Ishikawa (cell line): ENCODE data around the gene SERPINB7.

ENCODE experiments used
- CEBPB ChIP-seq: IDR thresholded peaks from 2 replicates; pipeline ENCODE4 v1.6.1; 2012
- CREB1 ChIP-seq: IDR thresholded peaks from 2 replicates; pipeline ENCODE4 v1.6.1; 2012; ENCODE audit warnings: low read depth
- EGR1 ChIP-seq: IDR thresholded peaks from 2 replicates; pipeline ENCODE4 v1.6.1; 2012
- EP300 ChIP-seq: IDR thresholded peaks from 2 replicates; pipeline ENCODE4 v1.6.1; 2012; ENCODE audit warnings: borderline replicate concordance
- FOXM1 ChIP-seq: IDR thresholded peaks from 2 replicates; pipeline ENCODE4 v1.6.1; 2012; ENCODE audit warnings: low read depth, borderline replicate concordance
- MAX ChIP-seq: IDR thresholded peaks from 2 replicates; pipeline ENCODE4 v1.6.1; 2012
- NFIC ChIP-seq: IDR thresholded peaks from 2 replicates; pipeline ENCODE4 v1.6.1; 2012
- RAD21 ChIP-seq: IDR thresholded peaks from 2 replicates; pipeline ENCODE4 v1.6.1; 2012; ENCODE audit warnings: low read depth
- REST ChIP-seq: IDR thresholded peaks from 2 replicates; pipeline ENCODE4 v1.6.1; 2012; ENCODE audit warnings: low read depth, mild to moderate bottlenecking
- TAF1 ChIP-seq: IDR thresholded peaks from 2 replicates; pipeline ENCODE4 v1.6.1; 2012; ENCODE audit warnings: low read depth, mild to moderate bottlenecking
- TCF12 ChIP-seq: IDR thresholded peaks from 2 replicates; pipeline ENCODE4 v1.6.1; 2012; ENCODE audit warnings: low read depth
- TEAD4 ChIP-seq: IDR thresholded peaks from 2 replicates; pipeline ENCODE4 v1.6.1; 2012
- USF1 ChIP-seq: IDR thresholded peaks from 2 replicates; pipeline ENCODE4 v1.6.1; 2012
- YY1 ChIP-seq: IDR thresholded peaks from 2 replicates; pipeline ENCODE4 v1.6.1; 2012; ENCODE audit warnings: low read depth
- ZBTB7A ChIP-seq: IDR thresholded peaks from 2 replicates; pipeline ENCODE4 v1.6.1; 2012; ENCODE audit warnings: low read depth

Gene SERPINB7

GRCh38 chr18:63775166-63775730 is at the start of gene SERPINB7:
Gene SERPINB7 (plus strand): TSS chr18:63775418. CDS start chr18:63782373, 6,955 bp downstream.
- TF ChIP-seq RAD21 = no peak
- no peak for TF ChIP-seq TEAD4
- TF ChIP-seq EP300 = no peak
- no peak for TF ChIP-seq TAF1
- TF ChIP-seq MAX = no peak
- no peak for TF ChIP-seq ZBTB7A

GRCh38 chr18:63725682-63726480 is 49.3 kb upstream of the SERPINB7 start:
- TF ChIP-seq FOXM1 = no peak
- no peak for TF ChIP-seq ZBTB7A
- no peak for TF ChIP-seq MAX
- TF ChIP-seq TEAD4 = no peak
- TF ChIP-seq REST = no peak
- TF ChIP-seq NFIC = no peak

GRCh38 chr18:63730773-63731172 is 44.4 kb upstream of the SERPINB7 start:
- no peak for TF ChIP-seq CREB1
- TF ChIP-seq USF1 = peak; percentile 35; the same call in 1 of the 2 replicates

- TF ChIP-seq TAF1 (no peak), CEBPB (no peak), FOXM1 (no peak), EP300 (no peak), EGR1 (no peak), TEAD4 (no peak), TCF12 (no peak), ZBTB7A (no peak), REST (no peak), CREB1 (no peak), YY1 (no peak)
Observed at GRCh38 chr18:63731215-63731614, 44.0 kb upstream of the SERPINB7 start.

GRCh38 chr18:63736876-63737275 is 38.3 kb upstream of the SERPINB7 start:
- TF ChIP-seq CREB1 = no peak
- TF ChIP-seq NFIC = no peak
- no peak for TF ChIP-seq YY1
- no peak for TF ChIP-seq FOXM1
- no peak for TF ChIP-seq MAX
- no peak for TF ChIP-seq CEBPB
- no peak for TF ChIP-seq EP300
- no peak for TF ChIP-seq TEAD4
- TF ChIP-seq RAD21 = no peak
- TF ChIP-seq EGR1 = no peak
- TF ChIP-seq ZBTB7A = no peak
- no peak for TF ChIP-seq USF1

GRCh38 chr18:63741769-63742168 is 33.4 kb upstream of the SERPINB7 start:
- TF ChIP-seq RAD21 (peak; percentile 29; the same call in 1 of the 2 replicates), EP300 (no peak)
